Fibroblast of lung (primary cell): ENCODE data around the gene ITIH1.

Experiments used
- EZH2 ChIP-seq: IDR thresholded peaks from 2 replicates; pipeline ENCODE4 v1.5.1; 2012; ENCODE audit warnings: low read length, control low read depth, mild to moderate bottlenecking; ENCODE audit errors: missing control alignments
- TF ChIP-seq, protein P1 (sequence below), 2 donors: IDR thresholded peaks in 1 of 2; conservative IDR thresholded peaks in 1 of 2; 1 replicate in 1 of 2; 2 replicates in 1 of 2; pipeline ENCODE4 v1.5.1; 2011 to 2012; ENCODE audit warnings: low read length in 2 of 2, control low read depth in 1 of 2, inconsistent platforms in 1 of 2, low read depth in 1 of 2, mild to moderate bottlenecking in 1 of 2

- no peak for TF ChIP-seq EZH2
- TF ChIP-seq, protein P1, sequence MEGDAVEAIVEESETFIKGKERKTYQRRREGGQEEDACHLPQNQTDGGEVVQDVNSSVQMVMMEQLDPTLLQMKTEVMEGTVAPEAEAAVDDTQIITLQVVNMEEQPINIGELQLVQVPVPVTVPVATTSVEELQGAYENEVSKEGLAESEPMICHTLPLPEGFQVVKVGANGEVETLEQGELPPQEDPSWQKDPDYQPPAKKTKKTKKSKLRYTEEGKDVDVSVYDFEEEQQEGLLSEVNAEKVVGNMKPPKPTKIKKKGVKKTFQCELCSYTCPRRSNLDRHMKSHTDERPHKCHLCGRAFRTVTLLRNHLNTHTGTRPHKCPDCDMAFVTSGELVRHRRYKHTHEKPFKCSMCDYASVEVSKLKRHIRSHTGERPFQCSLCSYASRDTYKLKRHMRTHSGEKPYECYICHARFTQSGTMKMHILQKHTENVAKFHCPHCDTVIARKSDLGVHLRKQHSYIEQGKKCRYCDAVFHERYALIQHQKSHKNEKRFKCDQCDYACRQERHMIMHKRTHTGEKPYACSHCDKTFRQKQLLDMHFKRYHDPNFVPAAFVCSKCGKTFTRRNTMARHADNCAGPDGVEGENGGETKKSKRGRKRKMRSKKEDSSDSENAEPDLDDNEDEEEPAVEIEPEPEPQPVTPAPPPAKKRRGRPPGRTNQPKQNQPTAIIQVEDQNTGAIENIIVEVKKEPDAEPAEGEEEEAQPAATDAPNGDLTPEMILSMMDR (conservative IDR thresholded peaks at IDR 0.05 in 1 of 2, IDR thresholded peaks at IDR 0.05 in 1 of 2; ENCODE audit: low read depth in 1 of 2, low read length in 2 of 2): no peak
Measured at GRCh38 chr3:52790337-52790736, 12.9 kb downstream of the ITIH1 start.
